Left lung (tissue), 10 donors: Measurements from ENCODE around the gene TIMP3. TPM values are rescaled to one million over a fixed set of nuclear protein-coding genes. Genes with fewer than 3 reads are reported as not detected.

ENCODE experiments used
- ATAC-seq: fragments of 200-7000 bp; cut with Tn5 transposase; one replicate; pipeline ENCODE4 v1.9.1; 2020; ENCODE audit warnings: moderate library complexity
- DNase-seq, 4 donors: peaks; one replicate each; pipeline ENCODE4 v3.0.0-alpha.2; 2013 to 2020
- H3K27ac ChIP-seq, 2 donors: fragments of 200-600 bp; sonication (generic) in 1 of 2; one replicate each; pipeline versions ENCODE4 v1.5.0 to v1.8.0; 2020 to 2021
- H3K27me3 ChIP-seq, 2 donors: fragments of 200-600 bp; sonication (generic) in 1 of 2; one replicate each; pipeline versions ENCODE4 v1.5.0 to v1.8.0; 2020 to 2021
- H3K36me3 ChIP-seq, 2 donors: fragments of 200-600 bp; sonication (generic) in 1 of 2; one replicate each; pipeline versions ENCODE4 v1.5.0 to v1.8.0; 2020 to 2021
- H3K4me1 ChIP-seq, 2 donors: fragments of 200-600 bp; one replicate each; pipeline ENCODE4 v1.8.0; 2021
- H3K4me3 ChIP-seq, 2 donors: fragments of 200-600 bp; sonication (generic) in 1 of 2; one replicate each; pipeline versions ENCODE4 v1.5.0 to v1.8.0; 2020 to 2021; ENCODE audit warnings: mild to moderate bottlenecking in 1 of 2
- H3K9me3 ChIP-seq, 2 donors: fragments of 200-600 bp; sonication (generic) in 1 of 2; one replicate each; pipeline versions ENCODE4 v1.5.0 to v1.8.0; 2020 to 2021
- intact Hi-C, 2 donors: fragments of 100-400 bp; cut with DNase I; formaldehyde crosslinking; loops; one replicate each; pipeline versions ENCODE4 v1.11.2 to v1.14.2; 2022
- polyA plus RNA-seq, 6 donors: library from polyadenylated mRNA; unstranded; fragments of 120-200 nt; gene quantifications; one replicate each; pipeline ENCODE4 v1.2.1, GENCODE V29; 2013; ENCODE audit not compliant: insufficient read length in 6 of 6
- total RNA-seq, 2 donors: library from RNA; stranded (reverse); fragmentation: NEBNext Ultra II Directional; extraction: Animal tissue kit (Norgen Biotek cat#: 25700); gene quantifications; one replicate each; pipeline ENCODE4 v1.2.1, GENCODE V29; 2021
- TF ChIP-seq, protein P1 (sequence below), 2 donors: fragments of 200-600 bp; sonication (generic) in 1 of 2; IDR thresholded peaks; one replicate each; pipeline versions ENCODE4 v1.5.0 to v1.8.0; 2021; ENCODE audit warnings: antibody characterized with exemption in 2 of 2
- donor health status: DM: no; HTN: yes; CAD: no.
- donor health status: DM: no; HTN: no; CAD: no.

Gene TIMP3
- total and polyA plus RNA-seq, 8 donors = 146 to 308 (median 162) TPM

DNA sequence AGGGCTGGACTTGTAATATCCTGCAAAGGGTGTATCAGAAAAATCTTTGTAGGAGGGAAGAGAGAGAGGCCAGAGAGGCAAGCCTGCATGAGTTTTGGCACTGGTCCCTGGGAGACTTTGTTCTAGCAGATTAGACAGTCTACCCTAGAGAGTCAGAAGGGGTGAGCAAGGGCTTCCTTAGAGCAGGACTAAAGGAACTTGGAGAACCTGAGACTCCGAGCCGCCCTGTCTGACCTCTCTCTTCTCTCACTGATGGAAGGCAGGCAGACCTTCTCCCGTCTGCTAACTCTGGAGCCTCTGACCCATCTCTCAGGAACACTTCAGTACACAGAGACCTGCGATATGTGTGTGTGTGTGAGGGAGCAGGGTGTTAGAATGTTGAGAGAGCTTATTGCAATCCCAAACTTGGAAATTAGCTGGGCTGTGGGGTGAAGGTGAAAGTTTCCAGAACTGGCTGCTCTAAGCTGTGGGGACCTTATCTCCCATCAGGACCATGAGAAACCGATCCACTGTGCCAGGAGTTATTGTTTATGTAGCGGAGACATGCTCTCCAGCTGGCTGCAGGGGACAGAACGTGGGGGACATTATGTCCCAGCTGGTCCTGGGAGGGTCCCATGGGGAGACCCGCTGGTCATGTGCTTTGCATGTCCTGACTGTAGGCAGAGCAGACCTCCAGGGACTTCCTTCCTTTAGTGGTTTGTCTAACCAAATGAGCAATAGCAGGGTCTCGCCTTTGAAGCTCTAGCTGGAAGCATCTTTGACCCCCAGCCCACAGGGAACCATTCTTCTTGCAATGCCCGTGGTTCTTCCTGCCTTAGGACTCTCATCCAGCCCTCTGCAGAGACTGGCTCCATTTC lies 51.1 kb downstream of the TIMP3 start:
- no peaks in the 10 kb centered on the region for H3K27me3 ChIP-seq

DNA sequence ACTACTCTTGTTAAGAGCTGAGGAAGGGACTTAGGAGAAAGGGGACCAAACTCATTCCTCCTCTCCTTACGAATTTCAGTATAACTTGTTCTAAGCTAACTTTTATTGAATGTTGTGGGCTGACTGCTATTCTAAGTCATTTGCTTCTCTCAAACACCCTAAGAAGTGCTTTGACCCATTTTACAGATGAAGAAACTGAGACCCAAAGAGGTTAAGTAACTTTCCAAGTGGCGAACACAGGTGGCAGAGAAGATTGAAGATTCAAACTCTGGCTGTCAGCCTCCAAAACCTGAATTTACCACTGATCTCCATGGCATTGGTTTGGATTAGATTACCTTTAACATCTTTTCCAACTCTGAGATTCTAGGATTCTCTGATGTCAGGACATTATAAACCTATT lies 52.2 kb downstream of the TIMP3 start:
- DNase-seq = no peak
- ATAC-seq = no peak
- no peak overlapping the region for H3K4me3 ChIP-seq
- intact Hi-C loops = no loop called here
- peaks cover 0 to 36% of the 10 kb centered on the region in 2 donors for H3K36me3 ChIP-seq
- no peak overlapping the region for H3K27ac ChIP-seq
- no peaks in the 10 kb centered on the region for H3K9me3 ChIP-seq
- TF ChIP-seq, protein P1, sequence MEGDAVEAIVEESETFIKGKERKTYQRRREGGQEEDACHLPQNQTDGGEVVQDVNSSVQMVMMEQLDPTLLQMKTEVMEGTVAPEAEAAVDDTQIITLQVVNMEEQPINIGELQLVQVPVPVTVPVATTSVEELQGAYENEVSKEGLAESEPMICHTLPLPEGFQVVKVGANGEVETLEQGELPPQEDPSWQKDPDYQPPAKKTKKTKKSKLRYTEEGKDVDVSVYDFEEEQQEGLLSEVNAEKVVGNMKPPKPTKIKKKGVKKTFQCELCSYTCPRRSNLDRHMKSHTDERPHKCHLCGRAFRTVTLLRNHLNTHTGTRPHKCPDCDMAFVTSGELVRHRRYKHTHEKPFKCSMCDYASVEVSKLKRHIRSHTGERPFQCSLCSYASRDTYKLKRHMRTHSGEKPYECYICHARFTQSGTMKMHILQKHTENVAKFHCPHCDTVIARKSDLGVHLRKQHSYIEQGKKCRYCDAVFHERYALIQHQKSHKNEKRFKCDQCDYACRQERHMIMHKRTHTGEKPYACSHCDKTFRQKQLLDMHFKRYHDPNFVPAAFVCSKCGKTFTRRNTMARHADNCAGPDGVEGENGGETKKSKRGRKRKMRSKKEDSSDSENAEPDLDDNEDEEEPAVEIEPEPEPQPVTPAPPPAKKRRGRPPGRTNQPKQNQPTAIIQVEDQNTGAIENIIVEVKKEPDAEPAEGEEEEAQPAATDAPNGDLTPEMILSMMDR (IDR thresholded peaks at IDR 0.05) = no peak
- peaks cover 23 to 32% of the 10 kb centered on the region in 2 donors for H3K4me1 ChIP-seq
- H3K27me3 ChIP-seq = no peaks in the 10 kb centered on the region

More for the DNA sequence above, 51.1 kb downstream of the TIMP3 start:
- H3K36me3 ChIP-seq = peaks cover 0 to 27% of the 10 kb centered on the region in 2 donors
- no peaks in the 10 kb centered on the region for H3K9me3 ChIP-seq
- no peak overlapping the region for H3K4me3 ChIP-seq
- DNase-seq = peak in 2 of 4 donors; percentile 39 to 56
- intact Hi-C loops = no loop called here
- H3K4me1 ChIP-seq = peaks cover 23 to 36% of the 10 kb centered on the region in 2 donors
- H3K27ac ChIP-seq = peak overlapping the region in 1 of 2 donors; percentile 37
- TF ChIP-seq, protein P1 (IDR thresholded peaks at IDR 0.05) = no peak
- ATAC-seq = peak; percentile 16

DNA sequence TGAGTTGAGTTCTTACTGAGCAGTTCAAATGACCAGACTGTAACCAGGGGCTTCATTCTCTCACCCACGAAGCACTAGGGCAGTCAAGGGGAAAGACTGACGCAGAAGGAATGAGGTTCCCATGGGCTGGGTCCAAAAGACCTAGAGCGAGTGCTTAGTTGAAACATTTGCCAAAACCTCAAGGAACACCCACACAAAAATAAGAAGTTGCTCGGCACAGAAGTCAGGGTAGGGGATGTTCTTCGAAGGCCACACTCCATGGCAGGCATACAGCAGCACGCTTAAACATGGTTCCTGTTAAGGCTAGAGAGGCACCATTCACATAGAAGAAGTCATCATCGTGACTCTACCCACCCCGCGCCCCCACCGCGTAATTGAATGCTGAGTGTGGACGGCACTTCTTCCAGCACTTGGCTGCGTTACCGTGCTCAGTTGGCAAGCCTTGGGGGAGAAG lies 52.9 kb downstream of the TIMP3 start:
- no peak overlapping the region for H3K4me3 ChIP-seq
- H3K4me1 ChIP-seq = peaks cover 23 to 29% of the 10 kb centered on the region in 2 donors
- intact Hi-C loops = no loop called here
- no peaks in the 10 kb centered on the region for H3K27me3 ChIP-seq
- TF ChIP-seq, protein P1 (IDR thresholded peaks at IDR 0.05) = no peak
- no peaks in the 10 kb centered on the region for H3K9me3 ChIP-seq
- no peak for ATAC-seq
- no peak for DNase-seq
- H3K36me3 ChIP-seq = peaks cover 0 to 42% of the 10 kb centered on the region in 2 donors
- H3K27ac ChIP-seq = no peak overlapping the region

DNA sequence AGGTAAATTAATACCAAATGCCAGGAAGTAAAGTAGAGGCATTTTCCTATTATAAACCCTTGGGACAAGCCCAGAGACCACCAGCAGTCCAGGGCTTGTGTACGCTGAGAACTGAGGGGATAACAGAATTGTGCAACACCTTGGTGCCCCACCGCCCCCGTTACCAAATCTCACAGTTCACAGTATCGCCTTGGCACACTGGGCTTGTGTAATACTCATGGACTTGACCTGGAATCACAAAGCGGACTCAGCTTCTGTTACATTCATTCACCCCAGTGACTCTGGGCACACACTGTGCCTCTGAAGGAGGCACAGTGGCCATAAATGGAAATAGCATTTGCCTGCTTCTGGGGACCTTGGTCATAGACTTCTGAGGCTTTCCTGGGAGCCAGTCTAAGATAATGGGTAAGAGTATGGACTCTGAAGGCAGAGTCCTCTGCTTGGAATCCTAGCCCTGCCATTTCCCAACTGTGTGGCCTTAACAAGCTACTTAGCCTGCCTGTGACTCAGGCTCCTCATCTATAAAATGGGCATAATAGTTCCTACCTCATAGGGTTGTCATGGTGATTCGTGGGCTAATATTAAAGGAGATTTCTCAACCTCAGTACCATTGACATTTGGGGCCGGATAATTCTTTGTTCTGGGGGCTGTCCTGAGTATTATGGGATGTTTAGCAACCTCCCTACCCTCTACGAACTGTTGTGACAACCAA lies 53.7 kb downstream of the TIMP3 start:
- ATAC-seq (no peak), DNase-seq (no peak)
- Histone ChIP-seq H3K4me1 (peaks cover 21 to 23% of the 10 kb centered on the region in 2 donors), H3K27ac (no peak overlapping the region), H3K4me3 (no peak overlapping the region), H3K36me3 (peaks cover 0 to 44% of the 10 kb centered on the region in 2 donors), H3K27me3 (no peaks in the 10 kb centered on the region), H3K9me3 (no peaks in the 10 kb centered on the region)
- intact Hi-C loops = no loop called here
- TF ChIP-seq, protein P1 (IDR thresholded peaks at IDR 0.05) = no peak
